Measurements from ENCODE around the gene GRIFIN. TPM values are rescaled to one million over a fixed set of nuclear protein-coding genes. Genes with fewer than 3 reads are reported as not detected.

Gene GRIFIN
- total and polyA plus RNA-seq, 2 donors (not counting 1 experiment from before 2014, with no cell fraction given), result not detected

- peaks cover 82% of the 10 kb centered on the region for H4K20me1 ChIP-seq (ENCODE audit: control insufficient read depth, insufficient read depth, low read length, poor library complexity, severe bottlenecking)
- no peaks in the 10 kb centered on the region for H3K9me3 ChIP-seq (ENCODE audit: control extremely low read depth in 1 of 3, control insufficient read depth in 2 of 3, insufficient read depth in 1 of 3, low read length in 2 of 3)
- H3K4me2 ChIP-seq (replicated peaks; ENCODE audit: low read depth, low read length, poor library complexity, severe bottlenecking), result peak overlapping the region; percentile 85
- H3K79me2 ChIP-seq (ENCODE audit: control insufficient read depth, insufficient read depth, low read length), result peaks cover 70% of the 10 kb centered on the region
- WGBS (ENCODE audit: insufficient coverage), result 2% methylated on average over 21 of the region's 22 CpGs
- Mint-ChIP-seq H3K4me3 (peak overlapping the region; percentile 85), H3K27ac (peak overlapping the region; percentile 88), H3K4me1 (peaks cover 70% of the 10 kb centered on the region), H3K27me3 (no peaks in the 10 kb centered on the region), H3K9me3 (ENCODE audit: insufficient read depth) (no peaks in the 10 kb centered on the region)
- CTCF ChIA-PET, result interaction anchor here (1.4 to 3.0 kb wide), 2 partner anchors 13 to 45 kb away, joined by 3 to 23 read pairs; no protein-coding TSS in a partner anchor
- POLR2A ChIA-PET, result interaction anchor here (14.9 kb wide), 1 partner anchor 13 kb away, joined by 340 read pairs; no protein-coding TSS in a partner anchor
- H3K9ac ChIP-seq (ENCODE audit: low read length), result peak overlapping the region; percentile 90
- no peaks in the 10 kb centered on the region for H3K27me3 ChIP-seq (replicated peaks in 1 of 4; ENCODE audit: control extremely low read depth in 1 of 4, control insufficient read depth in 3 of 4, insufficient read depth in 4 of 4, low read length in 3 of 4)
- H2AFZ ChIP-seq (ENCODE audit: insufficient read depth, low read depth, low read length, poor library complexity, severe bottlenecking), result no peak overlapping the region
- peaks cover 0 to 69% of the 10 kb centered on the region in 2 experiments for H3K36me3 ChIP-seq (replicated peaks in 1 of 2; ENCODE audit: control extremely low read depth in 1 of 2, control insufficient read depth in 1 of 2, extremely low read depth in 1 of 2, insufficient read depth in 2 of 2, low read length in 1 of 2)
- intact Hi-C loops (cut with micrococcal nuclease), result loop anchor here (5.0 kb wide), 1 partner anchor 109 kb away; the partner anchor contains the start of gene TTYH3
- no peak for ATAC-seq (ENCODE audit: low read depth)
- peak overlapping the region; percentile 50 to 100 (median 97) for H3K4me3 ChIP-seq (ENCODE audit: control extremely low read depth in 1 of 5, extremely low read depth in 1 of 5, insufficient read depth in 1 of 5, low read depth in 2 of 5, low read length in 4 of 5)
- DNase-seq, result peak; percentile 38
- peak overlapping the region in 1 of 2 donors; percentile 61 for H3K27ac ChIP-seq (ENCODE audit: low read length in 2 of 2)
- peaks cover 76 to 80% of the 10 kb centered on the region in 2 donors for H3K4me1 ChIP-seq (ENCODE audit: control insufficient read depth in 2 of 2, insufficient read depth in 2 of 2, low read length in 2 of 2)
- TF ChIP-seq CTCF (IDR thresholded peaks at IDR 0.05) (no peak), EZH2 (IDR thresholded peaks at IDR 0.05; ENCODE audit: borderline replicate concordance, insufficient read depth, low read depth, low read length, poor library complexity, severe bottlenecking) (no peak)
These were observed 47.3 kb upstream of the GRIFIN start for GRCh38 chr7:2523461-2523936.

GRCh38 chr7:2522780-2523433 lies 46.7 kb upstream of the GRIFIN start:
- Histone ChIP-seq H3K9ac (ENCODE audit: low read length) (peak overlapping the region; percentile 90), H3K4me2 (replicated peaks; ENCODE audit: low read depth, low read length, poor library complexity, severe bottlenecking) (peak overlapping the region; percentile 85), H4K20me1 (ENCODE audit: control insufficient read depth, insufficient read depth, low read length, poor library complexity, severe bottlenecking) (peaks cover 78% of the 10 kb centered on the region), H2AFZ (ENCODE audit: insufficient read depth, low read depth, low read length, poor library complexity, severe bottlenecking) (no peak overlapping the region), H3K27ac (ENCODE audit: low read length in 2 of 2) (peak overlapping the region; percentile 36 to 72), H3K4me3 (ENCODE audit: control extremely low read depth in 1 of 5, extremely low read depth in 1 of 5, insufficient read depth in 1 of 5, low read depth in 2 of 5, low read length in 4 of 5) (peak overlapping the region; percentile 50 to 100 (median 97)), H3K36me3 (replicated peaks in 1 of 2; ENCODE audit: control extremely low read depth in 1 of 2, control insufficient read depth in 1 of 2, extremely low read depth in 1 of 2, insufficient read depth in 2 of 2, low read length in 1 of 2) (peaks cover 0 to 63% of the 10 kb centered on the region in 2 experiments), H3K27me3 (replicated peaks in 1 of 4; ENCODE audit: control extremely low read depth in 1 of 4, control insufficient read depth in 3 of 4, insufficient read depth in 4 of 4, low read length in 3 of 4) (no peaks in the 10 kb centered on the region), H3K4me1 (ENCODE audit: control insufficient read depth in 2 of 2, insufficient read depth in 2 of 2, low read length in 2 of 2) (peaks cover 76 to 80% of the 10 kb centered on the region in 2 donors), H3K79me2 (ENCODE audit: control insufficient read depth, insufficient read depth, low read length) (peaks cover 66% of the 10 kb centered on the region), H3K9me3 (ENCODE audit: control extremely low read depth in 1 of 3, control insufficient read depth in 2 of 3, insufficient read depth in 1 of 3, low read length in 2 of 3) (no peaks in the 10 kb centered on the region)
- CTCF ChIA-PET, result interaction anchor here (1.5 to 3.0 kb wide), 3 partner anchors 13 to 187 kb away, joined by 4 to 23 read pairs (median 4); no protein-coding TSS in a partner anchor
- H3K4me1 Mint-ChIP-seq, result peaks cover 70% of the 10 kb centered on the region
- intact Hi-C loops (cut with micrococcal nuclease), result loop anchor here (5.0 kb wide), 1 partner anchor 109 kb away; the partner anchor contains the start of gene TTYH3
- WGBS (ENCODE audit: insufficient coverage), result 48% methylated on average over 14 of the region's 19 CpGs
- H3K27me3 Mint-ChIP-seq, result no peaks in the 10 kb centered on the region
- POLR2A ChIA-PET, result interaction anchor here (14.9 kb wide), 1 partner anchor 12 kb away, joined by 340 read pairs; no protein-coding TSS in a partner anchor
- DNase-seq (no peak), ATAC-seq (ENCODE audit: low read depth) (no peak)
- H3K27ac Mint-ChIP-seq, result peak overlapping the region; percentile 88
- no peaks in the 10 kb centered on the region for H3K9me3 Mint-ChIP-seq (ENCODE audit: insufficient read depth)
- peak overlapping the region; percentile 85 for H3K4me3 Mint-ChIP-seq
- TF ChIP-seq CTCF (IDR thresholded peaks at IDR 0.05) (no peak), EZH2 (IDR thresholded peaks at IDR 0.05; ENCODE audit: borderline replicate concordance, insufficient read depth, low read depth, low read length, poor library complexity, severe bottlenecking) (no peak)
